Activated CD4-positive, alpha-beta T cell treated with anti-CD3 and anti-CD28 coated beads, Interleukin-10, Interleukin-2, amounts not matched to agents 100 ng/mL and 50 ng/mL, durations not matched to agents 16 hours and 8 hours (primary cell): ENCODE results near the gene QSOX2.

Source experiments
- DNase-seq: peaks from one replicate; pipeline ENCODE4 v3.0.0-alpha.2; 2020

The QSOX2 gene

GRCh38 chr9:136219276-136219675 is 26.3 kb downstream of the QSOX2 start:
- DNase-seq: no peak

- no peak for DNase-seq
Observed at GRCh38 chr9:136218673-136219072, 26.9 kb downstream of the QSOX2 start.

GRCh38 chr9:136218271-136218670 is 27.3 kb downstream of the QSOX2 start:
- DNase-seq: no peak

GRCh38 chr9:136216541-136217244 is 28.9 kb downstream of the QSOX2 start:
- DNase-seq: no peak

GRCh38 chr9:136213733-136214132 is 31.9 kb downstream of the QSOX2 start:
- DNase-seq: no peak

GRCh38 chr9:136212345-136212950 is 33.2 kb downstream of the QSOX2 start:
- no peak for DNase-seq

- no peak for DNase-seq
Observed at GRCh38 chr9:136211441-136212344, 33.9 kb downstream of the QSOX2 start.

- no peak for DNase-seq
Observed at GRCh38 chr9:136211006-136211405, 34.6 kb downstream of the QSOX2 start.

GRCh38 chr9:136210276-136210675 is 35.3 kb downstream of the QSOX2 start:
- DNase-seq: no peak

GRCh38 chr9:136209786-136210185 is 35.8 kb downstream of the QSOX2 start:
- no peak for DNase-seq

- no peak for DNase-seq
Observed at GRCh38 chr9:136209232-136209631, 36.4 kb downstream of the QSOX2 start.

- no peak for DNase-seq
Observed at GRCh38 chr9:136208675-136209074, 36.9 kb downstream of the QSOX2 start.

- DNase-seq: no peak
Observed at GRCh38 chr9:136207616-136208015, 38.0 kb downstream of the QSOX2 start.

- no peak for DNase-seq
Observed at GRCh38 chr9:136206602-136207275, 38.9 kb downstream of the QSOX2 start.

- no peak for DNase-seq
Observed at GRCh38 chr9:136205707-136205992, 40.0 kb downstream of the QSOX2 start.

GRCh38 chr9:136204838-136205706 is 40.5 kb downstream of the QSOX2 start, which contains the start of gene LHX3:
TSS of gene LHX3 (minus strand) at chr9:136205128. CDS start at chr9:136205012, 116 bp downstream.
- DNase-seq: peak; percentile 11

GRCh38 chr9:136204145-136204805 is 41.3 kb downstream of the QSOX2 start:
- no peak for DNase-seq

- DNase-seq: no peak
Observed at GRCh38 chr9:136203408-136204144, 42.0 kb downstream of the QSOX2 start.

GRCh38 chr9:136202454-136203407 is 42.9 kb downstream of the QSOX2 start:
- no peak for DNase-seq
